Aorta (tissue), 5 donors: ENCODE data around the gene A3GALT2. TPM values are rescaled to one million over a fixed set of nuclear protein-coding genes. Genes with fewer than 3 reads are reported as not detected.
A peak's percentile ranks its signal among the peaks of the same experiment; 100 is the strongest.

Source experiments
- ATAC-seq: fragments of 200-7000 bp; cut with Tn5 transposase; one replicate; pipeline ENCODE4 v1.9.1; 2022; ENCODE audit warnings: moderate library complexity; ENCODE audit not compliant: low FRiP score
- DNase-seq, 2 donors: peaks; one replicate each; pipeline ENCODE4 v3.0.0-alpha.2; 2020
- H3K27ac ChIP-seq, 2 donors: one replicate each; pipeline ENCODE4 v1.5.1; 2013; ENCODE audit warnings: low read length in 2 of 2, mild to moderate bottlenecking in 2 of 2, moderate library complexity in 2 of 2, control low read depth in 1 of 2, inconsistent platforms in 1 of 2, low read depth in 1 of 2
- H3K27me3 ChIP-seq, 2 donors: one replicate each; pipeline ENCODE4 v1.6.1; 2013; ENCODE audit warnings: control low read depth in 1 of 2, low read length in 1 of 2, mild to moderate bottlenecking in 1 of 2, moderate library complexity in 1 of 2; ENCODE audit not compliant: insufficient read depth in 2 of 2, control insufficient read depth in 1 of 2
- H3K36me3 ChIP-seq, 2 donors: one replicate each; pipeline ENCODE4 v1.6.1; 2013; ENCODE audit warnings: control low read depth in 1 of 2, low read length in 1 of 2, mild to moderate bottlenecking in 1 of 2; ENCODE audit not compliant: insufficient read depth in 2 of 2, control insufficient read depth in 1 of 2
- H3K4me1 ChIP-seq, 2 donors: one replicate each; pipeline ENCODE4 v1.6.1; 2013; ENCODE audit warnings: low read length in 2 of 2, control low read depth in 1 of 2, mild to moderate bottlenecking in 1 of 2, moderate library complexity in 1 of 2; ENCODE audit not compliant: insufficient read depth in 2 of 2, control insufficient read depth in 1 of 2
- H3K4me3 ChIP-seq, 2 donors: one replicate each; pipeline ENCODE4 v1.5.1; 2013; ENCODE audit warnings: low read length in 2 of 2, control low read depth in 1 of 2, mild to moderate bottlenecking in 1 of 2
- H3K9me3 ChIP-seq: one replicate; pipeline ENCODE4 v1.6.1; 2013; ENCODE audit warnings: mild to moderate bottlenecking, low read length; ENCODE audit not compliant: control insufficient read depth
- WGBS, 2 donors: extraction: QIAGEN DNeasy Blood & Tissue Kit; methylation state at CpG; one replicate each; pipeline ENCODE4 v1.1.7; 2013; 5-methylcytosine and 5-hydroxymethylcytosine counted together
- intact Hi-C, 2 donors: fragments of 100-400 bp; cut with DNase I; formaldehyde crosslinking; loops; one replicate each; pipeline versions ENCODE4 v1.14.2 to v1.15.0; 2022
- microRNA-seq, 2 donors: library from miRNA; unstranded; fragments of <30 nt; microRNA quantifications; one replicate each; pipeline ENCODE4 v1.2.0, GENCODE V29; 2020
- polyA plus RNA-seq, 2 donors: library from polyadenylated mRNA; stranded (reverse); fragments of 200-250 nt; gene quantifications; one replicate each; pipeline ENCODE4 v1.2.3, GENCODE V29; 2013
- total RNA-seq, 2 donors: library from RNA; stranded (reverse); fragmentation: NEBNext Ultra II Directional; extraction: Animal tissue kit (Norgen Biotek cat#: 25700); gene quantifications; one replicate each; pipeline ENCODE4 v1.2.1, GENCODE V29; 2021
- donor health status: healthy with polysubstance abuse.
- donor health status: Bipolar disorder and iron deficiency.
- donor health status: DM: no; HTN: no; CAD: no.
- donor health status: DM: no; HTN: no; CAD: no.
- donor health status: DM: yes; HTN: yes; CAD: no.

A3GALT2 gene
- total and polyA plus RNA-seq, 4 donors = 0.36 to 0.81 TPM; not detected in 2

DNA sequence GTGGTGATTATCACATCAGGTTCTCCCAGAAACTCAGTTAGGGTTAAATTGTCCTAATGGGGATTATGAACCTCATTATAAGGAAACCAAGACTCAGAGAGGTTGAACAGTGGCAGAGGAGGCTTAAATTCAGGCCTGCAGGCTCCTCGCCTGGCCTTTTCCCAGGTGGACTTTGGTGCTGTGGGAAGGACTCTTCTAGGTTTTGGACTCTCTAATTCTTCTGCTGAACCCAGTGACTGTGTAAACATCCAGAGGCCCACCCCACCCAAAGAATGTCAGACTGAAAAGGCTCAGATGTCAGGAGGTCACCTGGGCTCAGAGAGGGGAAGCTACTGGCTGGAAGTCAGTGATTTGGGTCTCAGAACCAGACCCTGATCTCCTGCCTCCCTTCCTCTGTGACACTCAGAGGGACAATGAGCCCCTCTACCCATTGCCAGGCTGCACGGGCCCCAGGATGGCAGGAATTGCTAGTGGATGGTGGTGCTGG lies 62.1 kb downstream of the A3GALT2 start:
- Histone ChIP-seq H3K36me3 (no peaks in the 10 kb centered on the region), H3K4me3 (no peak overlapping the region), H3K9me3 (no peaks in the 10 kb centered on the region), H3K27me3 (no peaks in the 10 kb centered on the region), H3K27ac (peak overlapping the region; percentile 95 to 99), H3K4me1 (peaks cover 2% of the 10 kb centered on the region in 2 donors)
- intact Hi-C loops = loop anchor here (5.0 to 10.0 kb wide), 2 partner anchors 74 to 88 kb away; partner anchors contain the start of gene TRIM62 (in 1 of the 2)
- WGBS, 2 donors = 21 to 29% methylated on average over 2 of the region's 2 CpGs
- ATAC-seq = no peak
- peak in 1 of 2 donors; percentile 9 for DNase-seq

DNA sequence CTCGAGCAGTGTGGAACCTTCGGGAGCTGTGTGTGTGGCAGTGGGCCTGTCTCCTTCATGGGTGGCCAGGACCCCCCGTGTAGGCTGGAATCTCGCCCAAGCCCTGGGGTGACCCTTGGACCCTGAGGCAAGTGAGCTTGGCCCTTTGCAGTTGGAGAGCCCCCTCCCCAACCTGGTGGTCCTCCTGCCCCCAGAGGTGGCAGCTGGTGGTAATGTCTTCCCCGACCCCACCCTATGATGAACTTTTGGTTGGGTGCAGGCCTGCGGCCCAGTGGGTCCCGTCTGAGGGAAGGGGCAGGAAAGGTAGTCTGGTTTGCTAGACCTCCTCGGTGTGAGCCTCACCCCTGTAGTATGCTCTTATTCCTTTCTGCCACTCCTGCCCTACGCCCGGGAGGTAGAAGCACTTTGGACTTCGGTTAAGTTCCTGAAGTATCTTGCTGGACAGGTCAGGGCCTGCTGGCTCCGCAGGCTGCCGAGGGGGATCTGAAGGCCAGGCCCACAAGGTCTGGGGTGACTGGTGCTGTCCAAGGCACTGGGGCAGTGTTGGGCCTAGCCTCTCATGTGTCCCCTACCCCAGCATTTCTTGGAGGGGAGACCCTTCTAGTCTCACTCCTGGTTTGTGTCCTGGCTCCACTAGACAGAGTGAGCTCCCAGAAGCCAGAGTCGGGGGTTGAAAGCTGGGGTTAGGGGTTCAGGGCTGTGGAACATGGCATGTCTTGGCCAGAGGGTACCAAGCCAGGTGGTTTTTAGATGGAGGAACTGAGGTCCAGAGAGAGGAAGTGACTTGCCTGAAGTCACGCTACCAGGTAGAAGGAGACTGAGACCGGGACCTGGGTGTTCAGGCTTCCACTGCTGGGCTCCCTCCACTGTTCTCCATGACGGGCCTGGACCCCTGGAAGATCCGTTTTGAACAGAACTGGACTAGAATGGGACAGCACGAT lies 62.9 kb downstream of the A3GALT2 start:
- H3K27me3 ChIP-seq = no peaks in the 10 kb centered on the region
- H3K4me1 ChIP-seq = peaks cover 0 to 2% of the 10 kb centered on the region in 2 donors
- ATAC-seq (no peak), DNase-seq (peak in 1 of 2 donors; percentile 75)
- no peaks in the 10 kb centered on the region for H3K9me3 ChIP-seq
- intact Hi-C loops = loop anchor here (5.0 to 10.0 kb wide), 2 partner anchors 73 to 89 kb away; partner anchors contain the start of gene TRIM62 (in 1 of the 2)
- 5 to 7% methylated on average over 19 of the region's 19 CpGs for WGBS, 2 donors
- H3K4me3 ChIP-seq = peak overlapping the region; percentile 92 to 99
- no peaks in the 10 kb centered on the region for H3K36me3 ChIP-seq
- peak overlapping the region; percentile 95 to 99 for H3K27ac ChIP-seq

DNA sequence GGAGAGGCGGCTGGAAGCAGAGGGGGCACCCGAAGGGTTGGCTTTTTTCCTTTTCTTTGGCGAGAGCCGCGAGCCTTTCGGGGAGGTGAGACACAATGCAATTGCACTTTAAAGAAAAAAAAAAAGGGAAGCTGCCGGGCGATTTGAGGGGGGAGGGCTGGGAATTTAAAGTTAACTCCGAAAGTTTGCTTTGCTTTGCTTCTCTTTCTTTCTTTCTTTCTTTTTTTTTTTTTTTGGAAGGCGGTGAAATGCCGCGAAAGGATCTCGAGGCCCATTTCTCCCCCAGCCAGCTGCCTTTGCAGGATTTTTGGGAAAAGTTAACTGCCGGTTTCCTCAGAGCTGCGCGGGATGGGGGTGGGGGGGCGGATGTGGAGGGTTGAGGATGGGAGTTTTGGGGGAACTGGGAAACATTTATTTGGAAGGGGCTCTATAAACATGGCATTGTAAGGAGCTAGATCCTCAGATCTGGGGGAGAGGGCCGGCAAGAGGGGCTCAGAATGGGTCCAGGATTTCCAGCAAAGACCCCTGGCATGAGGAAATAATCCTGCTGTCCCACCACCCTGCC lies 63.6 kb downstream of the A3GALT2 start:
- Histone ChIP-seq H3K27ac (peak overlapping the region; percentile 95 to 99), H3K4me3 (peak overlapping the region; percentile 92 to 99), H3K27me3 (no peaks in the 10 kb centered on the region), H3K4me1 (peaks cover 0 to 2% of the 10 kb centered on the region in 2 donors), H3K9me3 (no peaks in the 10 kb centered on the region), H3K36me3 (no peaks in the 10 kb centered on the region)
- intact Hi-C loops = loop anchor here (5.0 to 10.0 kb wide), 2 partner anchors 72 to 90 kb away; partner anchors contain the start of gene TRIM62 (in 1 of the 2)
- WGBS, 2 donors = 0 to 1% methylated on average over 18 of the region's 18 CpGs
- DNase-seq (peak in 1 of 2 donors; percentile 71), ATAC-seq (no peak)

Small RNA genes lying within 50 kb of the gene (microRNA-seq; reads per million reads assigned to microRNA genes)
- gene MIR3605 = 23.9 to 133 reads per million in 2 donors

Other genes with a start within 250 kb of the A3GALT2 start
- gene AZIN2, start 239.9 kb downstream of the A3GALT2 start, total RNA-seq = 10 to 100 TPM in 1 of 2 donors, 1 to 10 TPM in 1; 3.9 to 14.4 TPM
- 1 to 10 TPM; 1.5 to 2.5 TPM for gene AZIN2, start 239.9 kb downstream of the A3GALT2 start, polyA plus RNA-seq
- gene TRIM62, start 139.1 kb downstream of the A3GALT2 start, total RNA-seq = 1 to 10 TPM; 5.7 to 8.0 TPM
- gene TRIM62, start 139.1 kb downstream of the A3GALT2 start, polyA plus RNA-seq = 1 to 10 TPM; 1.0 to 7.7 TPM
- 10 to 100 TPM; 36.2 to 44.0 TPM for gene ZNF362, start 64.6 kb downstream of the A3GALT2 start, total RNA-seq
- gene ZNF362, start 64.6 kb downstream of the A3GALT2 start, polyA plus RNA-seq = 10 to 100 TPM; 12.4 to 26.1 TPM
- gene PHC2, start 110.0 kb upstream of the A3GALT2 start, total RNA-seq = 100 to 1,000 TPM in 1 of 2 donors, 10 to 100 TPM in 1; 96.6 to 156 TPM
- gene PHC2, start 110.0 kb upstream of the A3GALT2 start, polyA plus RNA-seq = 100 to 1,000 TPM in 1 of 2 donors, 10 to 100 TPM in 1; 82.4 to 118 TPM
- 1 to 10 TPM; 5.9 to 8.0 TPM for gene ZSCAN20, start 151.5 kb upstream of the A3GALT2 start, total RNA-seq
- 1 to 10 TPM; 2.1 to 2.2 TPM for gene ZSCAN20, start 151.5 kb upstream of the A3GALT2 start, polyA plus RNA-seq